CD4-positive, alpha-beta T cell treated with Interleukin-6 for 4 hours (primary cell): ENCODE results near the gene COL4A3.

ENCODE experiments used
- DNase-seq: peaks from one replicate; pipeline ENCODE4 v3.0.0-alpha.2; 2020; ENCODE audit warnings: mixed read lengths

The COL4A3 gene

GRCh38 chr2:227349989-227350612 lies 185.7 kb downstream of the COL4A3 start:
- no peak for DNase-seq

- no peak for DNase-seq
Observed at GRCh38 chr2:227351639-227352038, 187.2 kb downstream of the COL4A3 start.

GRCh38 chr2:227360351-227360750 lies 195.9 kb downstream of the COL4A3 start:
- no peak for DNase-seq

- DNase-seq: peak; percentile 13
Observed at GRCh38 chr2:227363756-227364155, 199.3 kb downstream of the COL4A3 start.
